Skeletal muscle satellite cell (primary cell): ENCODE measurements around the gene SEMA4C.

Experiments used
- H3K27me3 ChIP-seq: 2 replicates; pipeline ENCODE4 v1.7.0; 2013; ENCODE audit warnings: low read length; ENCODE audit not compliant: control insufficient read depth, insufficient read depth
- H3K36me3 ChIP-seq: 2 replicates; pipeline ENCODE4 v1.7.0; 2013; ENCODE audit warnings: mild to moderate bottlenecking, control low read depth, low read length; ENCODE audit not compliant: insufficient read depth
- H3K4me1 ChIP-seq: 2 replicates; pipeline ENCODE4 v1.7.0; 2013; ENCODE audit warnings: low read length; ENCODE audit not compliant: control insufficient read depth, insufficient read depth
- H3K4me2 ChIP-seq: 2 replicates; pipeline ENCODE4 v1.7.0; 2013; ENCODE audit warnings: mild to moderate bottlenecking, low read length
- H3K4me3 ChIP-seq: 2 replicates; pipeline ENCODE4 v1.7.0; 2013; ENCODE audit warnings: low read length
- H3K9ac ChIP-seq: 2 replicates; pipeline ENCODE4 v1.7.0; 2013; ENCODE audit warnings: mild to moderate bottlenecking, low read depth, low read length, moderate library complexity
- H3K9me3 ChIP-seq: replicated peaks from 2 replicates; pipeline ENCODE4 v1.7.0; 2013; ENCODE audit warnings: mild to moderate bottlenecking, control low read depth, low read length

Gene SEMA4C

GRCh38 chr2:96909611-96910021 is 39.7 kb upstream of the SEMA4C start:
- Histone ChIP-seq H3K36me3 (no peaks in the 10 kb centered on the region), H3K9me3 (no peaks in the 10 kb centered on the region), H3K9ac (no peak overlapping the region), H3K4me1 (peaks cover 19% of the 10 kb centered on the region), H3K27me3 (peaks cover 8% of the 10 kb centered on the region), H3K4me3 (no peak overlapping the region), H3K4me2 (no peak overlapping the region)

- no peak overlapping the region for H3K4me3 ChIP-seq
- H3K9ac ChIP-seq, result peak overlapping the region; percentile 44
- peak overlapping the region; percentile 11 for H3K4me2 ChIP-seq
- H3K36me3 ChIP-seq, result no peaks in the 10 kb centered on the region
- H3K27me3 ChIP-seq, result no peaks in the 10 kb centered on the region
- H3K4me1 ChIP-seq, result peaks cover 19% of the 10 kb centered on the region
- H3K9me3 ChIP-seq, result no peaks in the 10 kb centered on the region
These were observed 37.5 kb upstream of the SEMA4C start for GRCh38 chr2:96907115-96908041.

- Histone ChIP-seq H3K4me2 (peak overlapping the region; percentile 11), H3K27me3 (no peaks in the 10 kb centered on the region), H3K36me3 (no peaks in the 10 kb centered on the region), H3K4me3 (no peak overlapping the region), H3K4me1 (peaks cover 19% of the 10 kb centered on the region), H3K9ac (peak overlapping the region; percentile 44), H3K9me3 (no peaks in the 10 kb centered on the region)
These were observed 36.8 kb upstream of the SEMA4C start for GRCh38 chr2:96906729-96907114.

GRCh38 chr2:96903815-96904214 is 33.9 kb upstream of the SEMA4C start:
- H3K27me3 ChIP-seq, result no peaks in the 10 kb centered on the region
- no peak overlapping the region for H3K4me3 ChIP-seq
- H3K9ac ChIP-seq, result no peak overlapping the region
- no peak overlapping the region for H3K4me2 ChIP-seq
- no peaks in the 10 kb centered on the region for H3K9me3 ChIP-seq
- peaks cover 24% of the 10 kb centered on the region for H3K4me1 ChIP-seq
- H3K36me3 ChIP-seq, result no peaks in the 10 kb centered on the region

- Histone ChIP-seq H3K9me3 (no peaks in the 10 kb centered on the region), H3K27me3 (no peaks in the 10 kb centered on the region), H3K4me3 (no peak overlapping the region), H3K36me3 (no peaks in the 10 kb centered on the region), H3K4me2 (no peak overlapping the region), H3K9ac (no peak overlapping the region), H3K4me1 (peaks cover 29% of the 10 kb centered on the region)
These were observed 33.4 kb upstream of the SEMA4C start for GRCh38 chr2:96903318-96903717.

- H3K4me2 ChIP-seq, result no peak overlapping the region
- H3K9ac ChIP-seq, result no peak overlapping the region
- no peaks in the 10 kb centered on the region for H3K36me3 ChIP-seq
- H3K27me3 ChIP-seq, result no peaks in the 10 kb centered on the region
- peaks cover 20% of the 10 kb centered on the region for H3K4me1 ChIP-seq
- no peaks in the 10 kb centered on the region for H3K9me3 ChIP-seq
- H3K4me3 ChIP-seq, result no peak overlapping the region
These were observed 30.4 kb upstream of the SEMA4C start for GRCh38 chr2:96900237-96900636.

- Histone ChIP-seq H3K27me3 (no peaks in the 10 kb centered on the region), H3K4me3 (no peak overlapping the region), H3K4me2 (no peak overlapping the region), H3K9me3 (no peaks in the 10 kb centered on the region), H3K4me1 (peaks cover 22% of the 10 kb centered on the region), H3K9ac (no peak overlapping the region), H3K36me3 (no peaks in the 10 kb centered on the region)
These were observed 29.5 kb upstream of the SEMA4C start for GRCh38 chr2:96899413-96899741.

- no peak overlapping the region for H3K9ac ChIP-seq
- no peak overlapping the region for H3K4me3 ChIP-seq
- no peak overlapping the region for H3K4me2 ChIP-seq
- no peaks in the 10 kb centered on the region for H3K27me3 ChIP-seq
- H3K4me1 ChIP-seq, result peaks cover 22% of the 10 kb centered on the region
- H3K9me3 ChIP-seq, result no peaks in the 10 kb centered on the region
- no peaks in the 10 kb centered on the region for H3K36me3 ChIP-seq
These were observed 28.9 kb upstream of the SEMA4C start for GRCh38 chr2:96898641-96899412.

GRCh38 chr2:96898135-96898505 is 28.2 kb upstream of the SEMA4C start:
- Histone ChIP-seq H3K36me3 (no peaks in the 10 kb centered on the region), H3K9me3 (no peaks in the 10 kb centered on the region), H3K27me3 (no peaks in the 10 kb centered on the region), H3K4me3 (no peak overlapping the region), H3K4me2 (no peak overlapping the region), H3K9ac (no peak overlapping the region), H3K4me1 (peaks cover 22% of the 10 kb centered on the region)

GRCh38 chr2:96897491-96898134 is 27.7 kb upstream of the SEMA4C start:
- no peaks in the 10 kb centered on the region for H3K27me3 ChIP-seq

GRCh38 chr2:96895746-96896651 is 26.1 kb upstream of the SEMA4C start:
- no peaks in the 10 kb centered on the region for H3K27me3 ChIP-seq
- H3K9me3 ChIP-seq, result no peaks in the 10 kb centered on the region
- H3K4me1 ChIP-seq, result peaks cover 34% of the 10 kb centered on the region
- H3K4me2 ChIP-seq, result no peak overlapping the region
- H3K9ac ChIP-seq, result no peak overlapping the region
- no peak overlapping the region for H3K4me3 ChIP-seq
- no peaks in the 10 kb centered on the region for H3K36me3 ChIP-seq

More at GRCh38 chr2:96897491-96898134, 27.7 kb upstream of the SEMA4C start:
- Histone ChIP-seq H3K9ac (no peak overlapping the region), H3K4me3 (no peak overlapping the region), H3K9me3 (no peaks in the 10 kb centered on the region), H3K4me2 (no peak overlapping the region), H3K36me3 (no peaks in the 10 kb centered on the region), H3K4me1 (peaks cover 22% of the 10 kb centered on the region)
